Measurements from ENCODE around the gene PODXL.
"Not testable (repeated sequence)": the region's sequence is repeated elsewhere in the genome, so short reads cannot be mapped to it uniquely, and the experiment has no call there.

DNA sequence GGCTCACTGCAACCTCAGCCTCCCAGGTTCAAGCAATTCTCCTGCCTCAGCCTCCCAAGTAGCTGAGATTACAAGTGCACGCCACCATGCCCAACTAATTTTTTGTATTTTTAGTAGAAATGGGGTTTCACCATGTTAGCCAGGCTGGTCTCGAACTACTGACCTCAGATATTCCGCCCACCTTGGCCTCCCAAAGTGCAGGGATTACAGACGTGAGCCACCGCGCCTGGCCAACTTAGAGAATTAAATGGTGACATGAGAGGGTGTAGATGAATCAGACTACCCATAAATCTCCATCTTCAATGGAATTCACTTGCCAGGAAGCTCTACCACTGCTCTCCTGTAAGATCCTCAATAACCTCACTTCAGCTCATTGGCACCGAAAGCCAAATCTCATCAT lies 41.0 kb downstream of the PODXL start:
- TF ChIP-seq, protein P1, sequence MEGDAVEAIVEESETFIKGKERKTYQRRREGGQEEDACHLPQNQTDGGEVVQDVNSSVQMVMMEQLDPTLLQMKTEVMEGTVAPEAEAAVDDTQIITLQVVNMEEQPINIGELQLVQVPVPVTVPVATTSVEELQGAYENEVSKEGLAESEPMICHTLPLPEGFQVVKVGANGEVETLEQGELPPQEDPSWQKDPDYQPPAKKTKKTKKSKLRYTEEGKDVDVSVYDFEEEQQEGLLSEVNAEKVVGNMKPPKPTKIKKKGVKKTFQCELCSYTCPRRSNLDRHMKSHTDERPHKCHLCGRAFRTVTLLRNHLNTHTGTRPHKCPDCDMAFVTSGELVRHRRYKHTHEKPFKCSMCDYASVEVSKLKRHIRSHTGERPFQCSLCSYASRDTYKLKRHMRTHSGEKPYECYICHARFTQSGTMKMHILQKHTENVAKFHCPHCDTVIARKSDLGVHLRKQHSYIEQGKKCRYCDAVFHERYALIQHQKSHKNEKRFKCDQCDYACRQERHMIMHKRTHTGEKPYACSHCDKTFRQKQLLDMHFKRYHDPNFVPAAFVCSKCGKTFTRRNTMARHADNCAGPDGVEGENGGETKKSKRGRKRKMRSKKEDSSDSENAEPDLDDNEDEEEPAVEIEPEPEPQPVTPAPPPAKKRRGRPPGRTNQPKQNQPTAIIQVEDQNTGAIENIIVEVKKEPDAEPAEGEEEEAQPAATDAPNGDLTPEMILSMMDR (IDR thresholded peaks at IDR 0.05; ENCODE audit: low read length) = not testable (repeated sequence)
- TF ChIP-seq EZH2 (optimal IDR thresholded peaks at IDR 0.05; ENCODE audit: low read depth, low read length); EZH2phosphoT487 (IDR thresholded peaks at IDR 0.05; ENCODE audit: low read length): not testable (repeated sequence)

Data from MM.1S (cell line).